Epithelial cell of esophagus (primary cell): ENCODE measurements around the gene CAPZA3.

ENCODE experiments used
- DNase-seq: peaks from one replicate; pipeline ENCODE4 v3.0.0; 2010; ENCODE audit warnings: low read depth
- H3K4me3 ChIP-seq: 2 replicates; pipeline ENCODE4 v1.5.1; 2011; ENCODE audit warnings: mild to moderate bottlenecking, low read length, control low read depth
- TF ChIP-seq, protein P1 (sequence below): IDR thresholded peaks from 2 replicates; pipeline ENCODE4 v1.5.1; 2011; ENCODE audit warnings: low read depth, mild to moderate bottlenecking, low read length, control low read depth, inconsistent platforms; ENCODE audit not compliant: insufficient read depth; ENCODE audit errors: missing control alignments

CAPZA3 gene

DNA sequence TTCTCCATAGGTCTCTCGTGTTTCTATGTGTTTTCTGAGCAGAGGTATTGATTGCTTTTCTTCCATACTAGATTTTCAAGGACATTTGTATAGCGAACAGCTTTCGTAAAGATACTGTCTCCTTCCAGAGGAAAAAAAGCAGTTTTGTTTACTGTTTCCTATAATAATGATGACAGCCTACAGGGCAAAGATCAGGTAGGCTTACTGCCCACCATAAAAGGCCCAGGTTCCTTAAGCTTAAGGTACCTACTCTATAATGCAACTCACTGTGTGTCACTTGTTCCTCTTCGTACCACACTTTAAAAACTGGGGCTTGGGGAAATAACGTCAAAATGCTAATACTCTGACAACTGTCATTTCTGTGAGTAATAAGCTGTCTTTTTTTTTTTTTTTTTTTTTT is 6.8 kb upstream of the CAPZA3 start:
- H3K4me3 ChIP-seq: no peak overlapping the region
- DNase-seq: no peak
- TF ChIP-seq, protein P1, sequence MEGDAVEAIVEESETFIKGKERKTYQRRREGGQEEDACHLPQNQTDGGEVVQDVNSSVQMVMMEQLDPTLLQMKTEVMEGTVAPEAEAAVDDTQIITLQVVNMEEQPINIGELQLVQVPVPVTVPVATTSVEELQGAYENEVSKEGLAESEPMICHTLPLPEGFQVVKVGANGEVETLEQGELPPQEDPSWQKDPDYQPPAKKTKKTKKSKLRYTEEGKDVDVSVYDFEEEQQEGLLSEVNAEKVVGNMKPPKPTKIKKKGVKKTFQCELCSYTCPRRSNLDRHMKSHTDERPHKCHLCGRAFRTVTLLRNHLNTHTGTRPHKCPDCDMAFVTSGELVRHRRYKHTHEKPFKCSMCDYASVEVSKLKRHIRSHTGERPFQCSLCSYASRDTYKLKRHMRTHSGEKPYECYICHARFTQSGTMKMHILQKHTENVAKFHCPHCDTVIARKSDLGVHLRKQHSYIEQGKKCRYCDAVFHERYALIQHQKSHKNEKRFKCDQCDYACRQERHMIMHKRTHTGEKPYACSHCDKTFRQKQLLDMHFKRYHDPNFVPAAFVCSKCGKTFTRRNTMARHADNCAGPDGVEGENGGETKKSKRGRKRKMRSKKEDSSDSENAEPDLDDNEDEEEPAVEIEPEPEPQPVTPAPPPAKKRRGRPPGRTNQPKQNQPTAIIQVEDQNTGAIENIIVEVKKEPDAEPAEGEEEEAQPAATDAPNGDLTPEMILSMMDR: no peak

DNA sequence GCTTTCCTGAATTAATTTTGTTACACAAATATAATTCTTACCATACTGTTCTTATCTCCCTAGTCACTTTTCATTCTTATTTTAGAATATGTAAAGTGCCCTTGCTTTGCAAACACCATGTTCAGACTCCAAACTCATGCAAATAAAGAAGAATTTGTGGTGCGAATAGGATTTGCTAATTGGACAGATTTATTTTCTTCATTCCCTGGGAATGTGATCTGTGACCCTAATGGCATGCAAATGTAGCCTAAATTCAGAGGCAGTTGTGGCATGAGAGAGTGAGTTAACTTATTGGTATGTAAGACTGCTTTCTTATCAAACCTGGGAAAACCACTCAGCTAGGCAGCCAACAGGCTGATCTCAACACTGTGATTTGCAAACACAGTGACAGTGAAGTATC is 10.0 kb downstream of the CAPZA3 start:
- no peak overlapping the region for H3K4me3 ChIP-seq
- DNase-seq: peak; percentile 62
- TF ChIP-seq, protein P1: no peak

DNA sequence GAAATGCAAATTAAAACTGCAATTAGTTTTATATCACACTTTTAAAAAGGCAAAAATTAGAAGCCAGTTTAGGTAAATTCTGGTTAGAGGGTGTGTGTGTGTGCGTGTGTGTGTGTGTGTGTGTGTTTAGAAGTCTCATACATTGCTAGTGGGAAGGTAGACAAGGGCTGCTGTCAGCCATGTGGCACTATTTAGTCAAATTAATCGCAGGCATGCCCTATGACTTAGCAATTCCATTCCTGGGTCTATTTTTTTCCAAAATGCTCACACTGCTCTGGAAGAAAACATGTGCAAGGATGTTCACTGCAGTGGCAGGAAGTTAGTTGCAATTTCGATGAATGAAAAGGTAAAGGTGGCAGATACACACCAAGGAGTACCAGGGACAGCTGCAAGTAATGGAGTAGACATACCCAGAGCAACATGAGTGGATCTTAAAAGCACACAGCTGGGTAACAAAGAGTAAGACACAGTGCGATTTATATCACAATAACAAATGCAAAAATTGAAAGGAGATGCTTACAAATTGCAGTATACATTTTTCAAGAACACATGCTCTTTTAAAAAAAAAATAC is 11.6 kb downstream of the CAPZA3 start:
- TF ChIP-seq, protein P1: no peak
- no peak overlapping the region for H3K4me3 ChIP-seq
- no peak for DNase-seq

DNA sequence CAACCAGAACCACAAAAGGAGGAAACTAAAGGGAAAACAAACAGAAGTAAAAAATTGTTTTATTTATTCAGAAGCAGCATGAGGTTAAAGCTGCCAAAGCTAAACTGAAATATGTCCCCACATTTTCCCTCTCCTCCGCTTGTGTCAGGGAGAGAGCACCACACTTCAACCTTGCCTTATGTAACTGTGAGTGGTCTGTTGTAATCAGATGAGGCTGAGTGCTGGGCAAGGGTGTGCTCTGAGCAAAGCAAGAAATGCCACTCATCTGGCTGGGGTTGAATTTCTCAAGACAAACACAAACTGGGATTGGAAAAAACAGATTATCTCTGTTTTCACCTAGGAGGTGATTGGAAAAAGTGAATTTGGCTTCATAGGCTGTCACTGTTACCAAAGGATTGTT is 12.2 kb downstream of the CAPZA3 start:
- peak; percentile 48 for DNase-seq
- H3K4me3 ChIP-seq: no peak overlapping the region
- TF ChIP-seq, protein P1: no peak

DNA sequence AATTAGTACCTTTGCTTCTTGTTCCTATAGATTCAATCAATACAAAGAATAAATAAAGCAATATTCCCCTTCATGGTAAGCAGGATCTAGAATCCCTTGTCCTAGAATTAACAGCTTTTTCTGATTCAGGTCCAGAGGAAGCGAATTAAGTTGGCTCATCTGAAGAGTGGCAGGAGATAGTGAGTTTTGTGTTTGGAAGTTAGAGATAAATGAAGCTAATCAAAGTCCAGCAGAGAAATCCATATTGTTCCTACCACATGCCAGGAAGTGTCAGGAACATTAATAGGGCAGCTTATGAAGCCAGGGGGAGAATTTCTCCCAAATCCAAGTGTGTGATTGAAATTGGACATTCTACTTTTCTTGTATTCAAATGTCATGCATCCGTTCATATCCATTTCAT is 13.9 kb downstream of the CAPZA3 start:
- DNase-seq: no peak
- TF ChIP-seq, protein P1: no peak
- no peak overlapping the region for H3K4me3 ChIP-seq

DNA sequence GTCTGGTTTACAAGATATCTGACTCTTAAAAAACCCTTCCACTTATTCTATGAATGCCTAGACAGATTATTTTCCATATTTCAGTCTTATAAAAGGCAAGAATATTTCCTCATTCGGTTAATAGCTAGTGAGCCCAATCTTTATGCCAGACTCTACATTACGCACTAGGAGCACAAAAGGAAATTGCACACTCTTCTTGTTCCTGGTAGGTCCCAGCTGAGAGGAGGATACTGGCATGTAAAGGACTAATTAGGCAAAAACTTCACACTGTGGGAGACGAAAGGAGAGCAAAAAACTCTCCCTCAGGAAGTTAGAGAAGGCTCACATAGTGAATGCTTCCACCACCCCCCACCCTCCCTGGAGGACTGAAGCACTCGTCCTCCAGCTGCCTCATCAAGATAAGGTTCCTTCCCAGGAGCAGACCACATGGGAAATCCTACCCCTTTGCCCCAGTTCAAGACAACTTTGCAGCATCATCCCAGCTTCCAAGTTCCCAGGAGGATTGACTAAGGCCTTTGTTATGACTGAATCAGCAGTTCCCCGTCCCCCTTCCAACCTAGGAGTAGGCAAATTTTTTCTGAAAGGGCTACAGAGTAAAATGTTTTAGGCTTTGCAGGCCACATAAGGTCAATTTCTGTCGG is 14.5 kb downstream of the CAPZA3 start:
- no peak overlapping the region for H3K4me3 ChIP-seq
- peak; percentile 11 for DNase-seq
- TF ChIP-seq, protein P1: no peak

DNA sequence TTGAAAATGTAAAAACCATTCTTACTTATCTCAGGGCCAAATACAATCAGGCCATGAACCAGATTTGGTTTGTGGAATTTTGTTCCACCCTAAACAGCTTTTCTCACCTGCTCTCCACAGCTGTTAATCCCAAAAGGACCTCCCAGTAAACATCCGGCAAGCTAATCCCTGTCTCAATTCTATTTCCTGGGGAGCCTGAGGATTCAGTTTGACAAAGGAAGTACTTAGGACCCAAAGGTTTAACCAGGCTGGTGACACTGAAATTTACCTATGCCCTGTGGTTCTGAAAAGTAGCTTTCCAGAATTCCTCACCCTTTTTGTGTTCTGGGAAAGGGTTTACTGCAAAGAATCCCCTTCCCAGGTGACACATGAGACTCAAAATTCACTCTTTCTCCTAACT is 15.0 kb downstream of the CAPZA3 start:
- TF ChIP-seq, protein P1: no peak
- DNase-seq: no peak
- H3K4me3 ChIP-seq: no peak overlapping the region
